Adrenal gland (tissue), 12 donors: ENCODE data around the gene MAD1L1. TPM values are rescaled to one million over a fixed set of nuclear protein-coding genes. Genes with fewer than 3 reads are reported as not detected.

Experiments used
- DNase-seq, 7 donors: peaks; one replicate each; pipeline ENCODE4 v3.0.0-alpha.2; 2019 to 2020
- H3K27ac ChIP-seq, 5 donors: fragments of 200-600 bp; sonication (generic) in 4 of 5; 1 replicate in 3 of 5; 2 replicates in 2 of 5; pipeline versions ENCODE4 v1.5.1 to v1.8.0; 2016 to 2020; ENCODE audit warnings: mild to moderate bottlenecking in 1 of 5
- H3K27me3 ChIP-seq: fragments of 200-600 bp; 2 replicates; pipeline ENCODE4 v1.8.0; 2021
- H3K36me3 ChIP-seq, 2 donors: fragments of 200-600 bp; replicated peaks in 1 of 2; 1 replicate in 1 of 2; 2 replicates in 1 of 2; pipeline versions ENCODE4 v1.5.1 to v1.8.0; 2018 to 2022
- H3K4me1 ChIP-seq, 2 donors: fragments of 200-600 bp; replicated peaks in 1 of 2; 1 replicate in 1 of 2; 2 replicates in 1 of 2; pipeline versions ENCODE4 v1.5.1 to v1.8.0; 2018 to 2021
- H3K4me3 ChIP-seq, 4 donors: fragments of 200-600 bp; sonication (generic) in 3 of 4; one replicate each; pipeline ENCODE4 v1.5.1; 2016 to 2018
- H3K9me3 ChIP-seq, 3 donors: fragments of 200-600 bp; sonication (generic) in 1 of 3; replicated peaks in 1 of 3; 1 replicate in 2 of 3; 2 replicates in 1 of 3; pipeline versions ENCODE4 v1.5.1 to v1.8.0; 2016 to 2021
- POLR2A ChIP-seq, 2 donors: fragments of 450-650 bp; IDR thresholded peaks; one replicate each; pipeline ENCODE4 v1.6.1; 2017; ENCODE audit warnings: antibody characterized with exemption in 2 of 2, mild to moderate bottlenecking in 2 of 2, moderate library complexity in 1 of 2
- WGBS, 4 donors: extraction: QIAGEN DNeasy Blood & Tissue Kit in 2 of 4; methylation state at CpG; one replicate each; pipeline versions ENCODE4 v1.1.5 to v1.1.7; 2013 to 2017; 5-methylcytosine and 5-hydroxymethylcytosine counted together
- intact Hi-C, 2 donors: fragments of 100-400 bp; cut with DNase I; formaldehyde crosslinking; loops; one replicate each; pipeline versions ENCODE4 v1.14.1 to v1.15.0; 2022 to 2023
- polyA plus RNA-seq, 3 donors: library from polyadenylated mRNA; stranded (reverse); fragments of 200-250 nt in 2 of 3; fragments of 350-450 nt in 1 of 3; fragmentation: Illumina TruSeq in 1 of 3; extraction: RNeasy Lipid Tissue Mini Kit (QIAGEN cat#74804) in 1 of 3; gene quantifications; one replicate each; pipeline ENCODE4 v1.2.3, GENCODE V29; 2013 to 2014
- total RNA-seq, 9 donors: library from RNA; depleted of rRNA in 4 of 9; stranded (reverse); fragments of >200 nt in 4 of 9; fragments of 120-200 nt in 1 of 9; fragmentation: NEBNext Ultra II Directional in 1 of 9; extraction: Animal tissue kit (Norgen Biotek cat#: 25700) in 1 of 9; gene quantifications; one replicate each; pipeline versions ENCODE4 v1.1.0 to v1.2.4, GENCODE V29; 2013 to 2023
- TF ChIP-seq, protein P1 (sequence below), 6 experiments: fragments of 450-650 bp in 4 of 6; fragments of 200-600 bp in 2 of 6; sonication (generic) in 1 of 6; IDR thresholded peaks; 1 replicate in 5 of 6; 2 replicates in 1 of 6; pipeline versions ENCODE4 v1.5.1 to v1.8.0; 2016 to 2021; ENCODE audit warnings: antibody characterized with exemption in 6 of 6, mild to moderate bottlenecking in 2 of 6, moderate library complexity in 1 of 6
- donor health status: healthy with polysubstance abuse.
- donor health status: Bipolar disorder and iron deficiency.
- donor health status: DM: yes; HTN: yes; CAD: no.
- donor health status: DM: no; HTN: no; CAD: no.
- donor health status: DM: no; HTN: no; CAD: no.
- donor health status: DM: yes; HTN: yes; CAD: no.

The MAD1L1 gene
- total and polyA plus RNA-seq, 12 donors: 6.7 to 87.7 (median 28.9) TPM

GRCh38 chr7:2001601-2002442 lies 230.9 kb downstream of the MAD1L1 start:
- DNase-seq: peak in 3 of 7 donors; percentile 8 to 36 (median 12)
- H3K36me3 ChIP-seq: no peaks in the 10 kb centered on the region
- no peaks in the 10 kb centered on the region for H3K9me3 ChIP-seq

GRCh38 chr7:2000746-2001321 lies 231.9 kb downstream of the MAD1L1 start:
- H3K4me3 ChIP-seq: no peak overlapping the region
- WGBS, 4 donors: 62 to 96% (median 74%) methylated on average over 4 to 25 of the region's 25 CpGs
- peak overlapping the region in 2 of 5 donors; percentile 51 to 67 for H3K27ac ChIP-seq
- intact Hi-C loops: no loop called here
- DNase-seq: peak; percentile 60 to 82 (median 70)
- peaks cover 6 to 10% of the 10 kb centered on the region in 2 donors for H3K4me1 ChIP-seq
- TF ChIP-seq, protein P1, sequence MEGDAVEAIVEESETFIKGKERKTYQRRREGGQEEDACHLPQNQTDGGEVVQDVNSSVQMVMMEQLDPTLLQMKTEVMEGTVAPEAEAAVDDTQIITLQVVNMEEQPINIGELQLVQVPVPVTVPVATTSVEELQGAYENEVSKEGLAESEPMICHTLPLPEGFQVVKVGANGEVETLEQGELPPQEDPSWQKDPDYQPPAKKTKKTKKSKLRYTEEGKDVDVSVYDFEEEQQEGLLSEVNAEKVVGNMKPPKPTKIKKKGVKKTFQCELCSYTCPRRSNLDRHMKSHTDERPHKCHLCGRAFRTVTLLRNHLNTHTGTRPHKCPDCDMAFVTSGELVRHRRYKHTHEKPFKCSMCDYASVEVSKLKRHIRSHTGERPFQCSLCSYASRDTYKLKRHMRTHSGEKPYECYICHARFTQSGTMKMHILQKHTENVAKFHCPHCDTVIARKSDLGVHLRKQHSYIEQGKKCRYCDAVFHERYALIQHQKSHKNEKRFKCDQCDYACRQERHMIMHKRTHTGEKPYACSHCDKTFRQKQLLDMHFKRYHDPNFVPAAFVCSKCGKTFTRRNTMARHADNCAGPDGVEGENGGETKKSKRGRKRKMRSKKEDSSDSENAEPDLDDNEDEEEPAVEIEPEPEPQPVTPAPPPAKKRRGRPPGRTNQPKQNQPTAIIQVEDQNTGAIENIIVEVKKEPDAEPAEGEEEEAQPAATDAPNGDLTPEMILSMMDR (IDR thresholded peaks at IDR 0.05): no peak
- TF ChIP-seq POLR2A (IDR thresholded peaks at IDR 0.05): no peak
- H3K9me3 ChIP-seq: no peaks in the 10 kb centered on the region
- no peaks in the 10 kb centered on the region for H3K27me3 ChIP-seq
- H3K36me3 ChIP-seq: no peaks in the 10 kb centered on the region

More at GRCh38 chr7:2001601-2002442, 230.9 kb downstream of the MAD1L1 start:
- Histone ChIP-seq H3K27me3 (no peaks in the 10 kb centered on the region), H3K4me1 (peaks cover 6 to 10% of the 10 kb centered on the region in 2 donors), H3K4me3 (no peak overlapping the region), H3K27ac (peak overlapping the region in 2 of 5 donors; percentile 51 to 67)
- intact Hi-C loops: no loop called here
- no peak for TF ChIP-seq POLR2A (IDR thresholded peaks at IDR 0.05)
- TF ChIP-seq, protein P1 (IDR thresholded peaks at IDR 0.05): no peak
- WGBS, 4 donors: 86 to 94% (median 87%) methylated on average over 23 to 33 of the region's 33 CpGs

GRCh38 chr7:2000153-2000687 lies 232.5 kb downstream of the MAD1L1 start:
- DNase-seq: no peak
- no peaks in the 10 kb centered on the region for H3K27me3 ChIP-seq
- H3K4me3 ChIP-seq: no peak overlapping the region
- no peaks in the 10 kb centered on the region for H3K9me3 ChIP-seq
- WGBS, 4 donors: 96 to 98% (median 97%) methylated on average over 26 to 27 of the region's 27 CpGs
- intact Hi-C loops: no loop called here
- TF ChIP-seq, protein P1 (IDR thresholded peaks at IDR 0.05): no peak
- TF ChIP-seq POLR2A (IDR thresholded peaks at IDR 0.05): no peak
- H3K4me1 ChIP-seq: peaks cover 6 to 10% of the 10 kb centered on the region in 2 donors
- no peaks in the 10 kb centered on the region for H3K36me3 ChIP-seq
- peak overlapping the region in 1 of 5 donors; percentile 67 for H3K27ac ChIP-seq

GRCh38 chr7:1999278-1999984 lies 233.3 kb downstream of the MAD1L1 start:
- H3K4me1 ChIP-seq: peaks cover 6 to 10% of the 10 kb centered on the region in 2 donors
- 93 to 97% (median 96%) methylated on average over 19 to 21 of the region's 21 CpGs for WGBS, 4 donors
- H3K4me3 ChIP-seq: no peak overlapping the region
- no peak for DNase-seq
- H3K27me3 ChIP-seq: no peaks in the 10 kb centered on the region
- no peak overlapping the region for H3K27ac ChIP-seq
- intact Hi-C loops: no loop called here
- no peaks in the 10 kb centered on the region for H3K9me3 ChIP-seq
- H3K36me3 ChIP-seq: no peaks in the 10 kb centered on the region
- TF ChIP-seq, protein P1 (IDR thresholded peaks at IDR 0.05): no peak
- no peak for TF ChIP-seq POLR2A (IDR thresholded peaks at IDR 0.05)
